IMR-90 (cell line): Measurements from ENCODE around the gene BASP1. TPM values are rescaled to one million over a fixed set of nuclear protein-coding genes. Genes with fewer than 3 reads are reported as not detected.

ENCODE experiments used
- ATAC-seq: fragments of 200-7000 bp; cut with Tn5 transposase; 2 replicates; pipeline ENCODE4 v1.9.1; 2020; ENCODE audit warnings: low read depth, mild to moderate bottlenecking, moderate library complexity
- BruUV-seq: library from RNA; stranded (reverse); fragments of 400-500 nt; replicated peaks from 2 replicates; lab custom pipeline; 2021; lab: Mats Ljungman, UMichigan
- CTCF ChIA-PET: fragments of 300-600 bp; formaldehyde crosslinking; extraction: SDS; loops from one replicate; lab custom pipeline; 2021; ENCODE audit warnings: antibody characterized with exemption; lab: Yijun Ruan, JAX
- POLR2A ChIA-PET: fragments of 300-600 bp; sonication (Branson Sonifier 250); formaldehyde crosslinking; loops from one replicate; lab custom pipeline; 2022; ENCODE audit warnings: antibody characterized with exemption; ENCODE audit not compliant: unreplicated experiment; lab: Charles Lee
- DNase-seq: peaks from one replicate; pipeline ENCODE4 v3.0.0; 2013
- H2AFZ ChIP-seq: replicated peaks from 2 replicates; pipeline ENCODE3; 2013; ENCODE audit warnings: low read length, mild to moderate bottlenecking; ENCODE audit not compliant: poor library complexity
- H2AK5ac ChIP-seq: 2 replicates; pipeline ENCODE4 v1.6.1; 2013; ENCODE audit warnings: low read depth, low read length, inconsistent platforms
- H2AK9ac ChIP-seq: replicated peaks from 2 replicates; pipeline ENCODE3; 2013; ENCODE audit warnings: mild to moderate bottlenecking, low read depth, low read length, moderate library complexity; ENCODE audit not compliant: poor library complexity
- H2BK120ac ChIP-seq: 2 replicates; pipeline ENCODE4 v1.6.1; 2013; ENCODE audit warnings: low read depth, low read length, inconsistent platforms
- H2BK15ac ChIP-seq: 3 replicates; pipeline ENCODE4 v1.6.1; 2013; ENCODE audit warnings: low read depth, low read length, inconsistent platforms
- H2BK20ac ChIP-seq: 2 replicates; pipeline ENCODE4 v1.6.1; 2013; ENCODE audit warnings: low read depth, mild to moderate bottlenecking, inconsistent platforms, low read length, moderate library complexity
- H2BK5ac ChIP-seq: 2 replicates; pipeline ENCODE4 v1.6.1; 2013; ENCODE audit warnings: mild to moderate bottlenecking, low read depth, low read length, inconsistent platforms; ENCODE audit not compliant: poor library complexity, severe bottlenecking
- H3K14ac ChIP-seq: replicated peaks from 2 replicates; pipeline ENCODE4 v1.6.1; 2013; ENCODE audit warnings: low read depth, low read length, inconsistent platforms
- H3K18ac ChIP-seq: 2 replicates; pipeline ENCODE4 v1.6.1; 2013; ENCODE audit warnings: low read depth, low read length, control low read depth
- H3K23ac ChIP-seq: 2 replicates; pipeline ENCODE4 v1.6.1; 2013; ENCODE audit warnings: low read depth, low read length, inconsistent platforms
- H3K27ac ChIP-seq: 2 replicates; pipeline ENCODE4 v1.5.1; 2013; ENCODE audit warnings: mild to moderate bottlenecking, control low read depth, low read length; ENCODE audit not compliant: insufficient read depth
- H3K27me3 ChIP-seq: 2 replicates; pipeline ENCODE4 v1.6.1; 2013; ENCODE audit warnings: low read length; ENCODE audit not compliant: control insufficient read depth, insufficient read depth
- H3K36me3 ChIP-seq: 2 replicates; pipeline ENCODE4 v1.6.1; 2013; ENCODE audit warnings: low read length, mixed read lengths; ENCODE audit not compliant: control insufficient read depth, insufficient read depth
- H3K4ac ChIP-seq: 2 replicates; pipeline ENCODE4 v1.6.1; 2013; ENCODE audit warnings: low read depth, low read length, inconsistent platforms
- H3K4me1 ChIP-seq: 2 replicates; pipeline ENCODE4 v1.6.1; 2013; ENCODE audit warnings: low read length, mixed read lengths; ENCODE audit not compliant: control insufficient read depth, insufficient read depth
- H3K4me2 ChIP-seq: 2 replicates; pipeline ENCODE4 v1.6.1; 2013; ENCODE audit warnings: low read depth, mild to moderate bottlenecking, control low read depth, low read length, moderate library complexity
- H3K4me3 ChIP-seq: 2 replicates; pipeline ENCODE4 v1.5.1; 2013; ENCODE audit warnings: low read depth, mild to moderate bottlenecking, control low read depth, low read length, moderate library complexity; ENCODE audit not compliant: insufficient read depth
- H3K56ac ChIP-seq: 2 replicates; pipeline ENCODE4 v1.6.1; 2013; ENCODE audit warnings: low read length, inconsistent platforms; ENCODE audit not compliant: insufficient read depth; ENCODE audit errors: extremely low read depth
- H3K79me1 ChIP-seq, 2 experiments: 2 replicates each; pipeline ENCODE4 v1.6.1; 2013; ENCODE audit warnings: low read length in 2 of 2, inconsistent platforms in 1 of 2, low read depth in 1 of 2
- H3K9ac ChIP-seq: 2 replicates; pipeline ENCODE4 v1.6.1; 2013; ENCODE audit warnings: low read depth, low read length, control low read depth
- H3K9me1 ChIP-seq: 2 replicates; pipeline ENCODE4 v1.6.1; 2013; ENCODE audit warnings: low read length, inconsistent platforms; ENCODE audit not compliant: insufficient read depth
- H3K9me3 ChIP-seq: 2 replicates; pipeline ENCODE4 v1.6.1; 2013; ENCODE audit warnings: low read length; ENCODE audit not compliant: control insufficient read depth, insufficient read depth
- H4K20me1 ChIP-seq: 2 replicates; pipeline ENCODE4 v1.6.1; 2013; ENCODE audit warnings: low read length, inconsistent platforms; ENCODE audit not compliant: insufficient read depth
- H4K5ac ChIP-seq: 2 replicates; pipeline ENCODE4 v1.6.1; 2013; ENCODE audit warnings: mild to moderate bottlenecking, low read depth, low read length, control low read depth
- H4K8ac ChIP-seq, 2 experiments: 2 replicates each; pipeline ENCODE4 v1.6.1; 2013; ENCODE audit warnings: low read depth in 2 of 2, low read length in 2 of 2, control low read depth in 1 of 2, inconsistent platforms in 1 of 2
- H4K91ac ChIP-seq: 2 replicates; pipeline ENCODE4 v1.6.1; 2013; ENCODE audit warnings: low read depth, low read length, inconsistent platforms; ENCODE audit not compliant: insufficient read depth
- BHLHE40 ChIP-seq: fragments of 150-350 bp; IDR thresholded peaks from 2 replicates; pipeline ENCODE4 v1.6.1; 2016; ENCODE audit warnings: mild to moderate bottlenecking, low read depth, low read length
- CEBPB ChIP-seq: IDR thresholded peaks from 2 replicates; pipeline ENCODE4 v1.6.1; 2012; ENCODE audit warnings: low read depth, low read length, improper control_type of control experiment
- CHD1 ChIP-seq: IDR thresholded peaks from 2 replicates; pipeline ENCODE4 v1.6.1; 2012; ENCODE audit warnings: low read depth, low read length, improper control_type of control experiment
- MAFK ChIP-seq: IDR thresholded peaks from 2 replicates; pipeline ENCODE4 v1.6.1; 2012; ENCODE audit warnings: low read depth, low read length, improper control_type of control experiment
- MAZ ChIP-seq: IDR thresholded peaks from 2 replicates; pipeline ENCODE4 v1.6.1; 2012; ENCODE audit warnings: low read depth, mild to moderate bottlenecking, low read length, improper control_type of control experiment, moderate library complexity, borderline replicate concordance
- MXI1 ChIP-seq: IDR thresholded peaks from 2 replicates; pipeline ENCODE4 v1.6.1; 2012; ENCODE audit warnings: low read depth, mild to moderate bottlenecking, low read length, moderate library complexity, borderline replicate concordance
- NFE2L2 ChIP-seq: fragments of 150-350 bp; IDR thresholded peaks from 2 replicates; pipeline ENCODE4 v1.6.1; 2016; ENCODE audit warnings: low read depth, mild to moderate bottlenecking, low read length
- POLR2A ChIP-seq: IDR thresholded peaks from 2 replicates; pipeline ENCODE4 v1.6.1; 2012; ENCODE audit warnings: mild to moderate bottlenecking, low read depth, low read length
- RAD21 ChIP-seq: IDR thresholded peaks from 2 replicates; pipeline ENCODE4 v1.6.1; 2012; ENCODE audit warnings: low read length, improper control_type of control experiment
- WGBS, 2 experiments: methylation state at CpG; one replicate each; pipeline versions ENCODE4 v1.1.5 to v1.1.7; 2013; ENCODE audit warnings: missing lambda C conversion rate in 2 of 2; ENCODE audit not compliant: insufficient read length in 1 of 2; ENCODE audit errors: extremely low coverage in 2 of 2; 5-methylcytosine and 5-hydroxymethylcytosine counted together
- dilution Hi-C: fragments of 300-500 bp; cut with HindIII; formaldehyde crosslinking; loops from one replicate; pipeline ENCODE4 v1.14.3; 2018; ENCODE audit warnings: low sequenced_read_pairs; ENCODE audit not compliant: unreplicated experiment
- in situ Hi-C: fragments of 300-500 bp; cut with MboI; formaldehyde crosslinking; loops from 3 replicates; pipeline ENCODE4 v1.14.3; 2019; ENCODE audit warnings: low sequenced_read_pairs, inconsistent platforms, mixed read lengths
- intact Hi-C: fragments of 100-400 bp; cut with micrococcal nuclease; formaldehyde crosslinking; loops from 2 replicates; pipeline ENCODE4 v1.10.0; 2022
- polyA plus RNA-seq, 3 experiments: library from polyadenylated mRNA; depleted of rRNA; stranded (reverse); fragments of >200 nt; gene quantifications; 2 replicates each; pipeline ENCODE4 v1.2.3, GENCODE V29; 2012; ENCODE audit warnings: low replicate concordance in 1 of 3
- total RNA-seq: library from RNA; depleted of rRNA; stranded (reverse); fragments of >200 nt; gene quantifications from 2 replicates; pipeline ENCODE4 v1.2.3, GENCODE V29; 2012
- TF ChIP-seq, protein P1 (sequence below): conservative IDR thresholded peaks from 2 replicates; pipeline ENCODE4 v1.5.1; 2012; ENCODE audit warnings: mild to moderate bottlenecking, low read depth, low read length, improper control_type of control experiment
- TF ChIP-seq, protein P2 (sequence below): fragments of 150-350 bp; IDR thresholded peaks from 2 replicates; pipeline ENCODE4 v1.6.1; 2017; ENCODE audit warnings: mild to moderate bottlenecking, antibody characterized with exemption, low read length, low read depth
- TF ChIP-seq, protein P3 (sequence below): fragments of 150-350 bp; IDR thresholded peaks from 2 replicates; pipeline ENCODE4 v1.6.1; 2016; ENCODE audit warnings: low read depth, mild to moderate bottlenecking, low read length, moderate library complexity, borderline replicate concordance

The BASP1 gene
- total and polyA plus RNA-seq, 2 of the 4 experiments (the other 2 are of a cell fraction): 39.6 to 103 TPM

DNA sequence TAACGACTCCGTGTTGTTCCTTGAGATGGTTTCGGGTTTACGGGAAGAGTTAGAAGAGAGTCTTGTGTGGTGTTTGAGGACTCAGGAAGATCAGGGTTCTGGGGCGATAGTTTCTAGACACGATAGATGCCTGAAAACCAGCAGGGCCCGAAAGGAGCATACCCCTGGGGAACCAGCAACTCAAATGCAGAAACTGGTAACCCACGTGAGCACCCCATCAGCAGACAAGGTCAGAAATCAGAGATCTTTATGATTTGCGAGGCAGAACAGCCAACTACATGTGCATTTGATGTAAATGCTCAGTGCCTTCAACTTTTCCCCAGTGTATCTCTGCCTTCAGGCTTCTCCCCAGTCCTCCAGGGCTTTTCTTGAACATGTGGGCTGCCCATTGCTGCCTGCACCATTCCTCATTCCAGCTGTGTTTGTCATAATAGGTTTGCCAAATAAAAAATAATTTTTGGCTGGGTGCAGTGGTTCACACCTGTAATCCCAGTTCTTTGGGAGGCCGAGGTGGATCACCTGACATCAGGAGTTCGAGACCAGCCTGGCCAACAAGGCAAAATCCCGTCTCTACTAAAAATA, 75.1 kb downstream of the BASP1 start:
- H4K8ac ChIP-seq: no peak overlapping the region
- in situ Hi-C loops: no loop called here
- H3K36me3 ChIP-seq: no peaks in the 10 kb centered on the region
- no peak overlapping the region for H4K5ac ChIP-seq
- dilution Hi-C loops: no loop called here
- no peak overlapping the region for H3K27ac ChIP-seq
- BruUV-seq: no TSS peak
- no peak overlapping the region for H3K4me2 ChIP-seq
- no peak overlapping the region for H3K56ac ChIP-seq
- no peak overlapping the region for H3K9ac ChIP-seq
- ChIA-PET CTCF (no interaction called here), POLR2A (no interaction called here)
- H2BK20ac ChIP-seq: no peak overlapping the region
- 88% methylated on average over 7 of the region's 12 CpGs; no CpG with 5 or more reads in 1 of the 2 experiments for WGBS, 2 experiments
- no peaks in the 10 kb centered on the region for H3K79me1 ChIP-seq
- no peaks in the 10 kb centered on the region for H4K20me1 ChIP-seq
- no peak overlapping the region for H3K14ac ChIP-seq
- H3K4ac ChIP-seq: no peak overlapping the region
- H2BK5ac ChIP-seq: no peak overlapping the region
- H2AFZ ChIP-seq: no peak overlapping the region
- H2AK9ac ChIP-seq: no peak overlapping the region
- no peak overlapping the region for H3K4me3 ChIP-seq
- no peak for ATAC-seq
- intact Hi-C loops: no loop called here
- H3K4me1 ChIP-seq: peaks cover 4% of the 10 kb centered on the region
- TF ChIP-seq POLR2A: no peak
- TF ChIP-seq MAZ: no peak
- no peak for TF ChIP-seq MXI1
- TF ChIP-seq, protein P1, sequence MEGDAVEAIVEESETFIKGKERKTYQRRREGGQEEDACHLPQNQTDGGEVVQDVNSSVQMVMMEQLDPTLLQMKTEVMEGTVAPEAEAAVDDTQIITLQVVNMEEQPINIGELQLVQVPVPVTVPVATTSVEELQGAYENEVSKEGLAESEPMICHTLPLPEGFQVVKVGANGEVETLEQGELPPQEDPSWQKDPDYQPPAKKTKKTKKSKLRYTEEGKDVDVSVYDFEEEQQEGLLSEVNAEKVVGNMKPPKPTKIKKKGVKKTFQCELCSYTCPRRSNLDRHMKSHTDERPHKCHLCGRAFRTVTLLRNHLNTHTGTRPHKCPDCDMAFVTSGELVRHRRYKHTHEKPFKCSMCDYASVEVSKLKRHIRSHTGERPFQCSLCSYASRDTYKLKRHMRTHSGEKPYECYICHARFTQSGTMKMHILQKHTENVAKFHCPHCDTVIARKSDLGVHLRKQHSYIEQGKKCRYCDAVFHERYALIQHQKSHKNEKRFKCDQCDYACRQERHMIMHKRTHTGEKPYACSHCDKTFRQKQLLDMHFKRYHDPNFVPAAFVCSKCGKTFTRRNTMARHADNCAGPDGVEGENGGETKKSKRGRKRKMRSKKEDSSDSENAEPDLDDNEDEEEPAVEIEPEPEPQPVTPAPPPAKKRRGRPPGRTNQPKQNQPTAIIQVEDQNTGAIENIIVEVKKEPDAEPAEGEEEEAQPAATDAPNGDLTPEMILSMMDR: no peak
- TF ChIP-seq MAFK: no peak
- TF ChIP-seq CEBPB: no peak
- TF ChIP-seq, protein P2, sequence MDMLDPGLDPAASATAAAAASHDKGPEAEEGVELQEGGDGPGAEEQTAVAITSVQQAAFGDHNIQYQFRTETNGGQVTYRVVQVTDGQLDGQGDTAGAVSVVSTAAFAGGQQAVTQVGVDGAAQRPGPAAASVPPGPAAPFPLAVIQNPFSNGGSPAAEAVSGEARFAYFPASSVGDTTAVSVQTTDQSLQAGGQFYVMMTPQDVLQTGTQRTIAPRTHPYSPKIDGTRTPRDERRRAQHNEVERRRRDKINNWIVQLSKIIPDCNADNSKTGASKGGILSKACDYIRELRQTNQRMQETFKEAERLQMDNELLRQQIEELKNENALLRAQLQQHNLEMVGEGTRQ: no peak
- TF ChIP-seq RAD21: no peak
- TF ChIP-seq, protein P3, sequence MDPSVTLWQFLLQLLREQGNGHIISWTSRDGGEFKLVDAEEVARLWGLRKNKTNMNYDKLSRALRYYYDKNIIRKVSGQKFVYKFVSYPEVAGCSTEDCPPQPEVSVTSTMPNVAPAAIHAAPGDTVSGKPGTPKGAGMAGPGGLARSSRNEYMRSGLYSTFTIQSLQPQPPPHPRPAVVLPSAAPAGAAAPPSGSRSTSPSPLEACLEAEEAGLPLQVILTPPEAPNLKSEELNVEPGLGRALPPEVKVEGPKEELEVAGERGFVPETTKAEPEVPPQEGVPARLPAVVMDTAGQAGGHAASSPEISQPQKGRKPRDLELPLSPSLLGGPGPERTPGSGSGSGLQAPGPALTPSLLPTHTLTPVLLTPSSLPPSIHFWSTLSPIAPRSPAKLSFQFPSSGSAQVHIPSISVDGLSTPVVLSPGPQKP: no peak
- no peak for TF ChIP-seq NFE2L2
- no peak for TF ChIP-seq CHD1
- TF ChIP-seq BHLHE40: no peak
- H4K91ac ChIP-seq: no peak overlapping the region
- peak overlapping the region; percentile 10; the same call in 1 of the 2 replicates for H2AK5ac ChIP-seq
- no peak overlapping the region for H2BK15ac ChIP-seq
- H3K9me1 ChIP-seq: peaks cover 3% of the 10 kb centered on the region; the same call in 1 of the 2 replicates
- no peaks in the 10 kb centered on the region; the same call in 1 of the 2 replicates for H3K27me3 ChIP-seq
- H3K9me3 ChIP-seq: no peaks in the 10 kb centered on the region
- H2BK120ac ChIP-seq: no peak overlapping the region
- DNase-seq: no peak
- no peak overlapping the region for H3K23ac ChIP-seq
- H3K18ac ChIP-seq: no peak overlapping the region
